Measurements from ENCODE around the gene AFDN. TPM values are rescaled to one million over a fixed set of nuclear protein-coding genes. Genes with fewer than 3 reads are reported as not detected.
A peak's percentile ranks its signal among the peaks of the same experiment; 100 is the strongest.

The AFDN gene
- total RNA-seq, 4 donors from 2014 or later, result 66.9 to 88.0 (median 75.3) TPM

DNA sequence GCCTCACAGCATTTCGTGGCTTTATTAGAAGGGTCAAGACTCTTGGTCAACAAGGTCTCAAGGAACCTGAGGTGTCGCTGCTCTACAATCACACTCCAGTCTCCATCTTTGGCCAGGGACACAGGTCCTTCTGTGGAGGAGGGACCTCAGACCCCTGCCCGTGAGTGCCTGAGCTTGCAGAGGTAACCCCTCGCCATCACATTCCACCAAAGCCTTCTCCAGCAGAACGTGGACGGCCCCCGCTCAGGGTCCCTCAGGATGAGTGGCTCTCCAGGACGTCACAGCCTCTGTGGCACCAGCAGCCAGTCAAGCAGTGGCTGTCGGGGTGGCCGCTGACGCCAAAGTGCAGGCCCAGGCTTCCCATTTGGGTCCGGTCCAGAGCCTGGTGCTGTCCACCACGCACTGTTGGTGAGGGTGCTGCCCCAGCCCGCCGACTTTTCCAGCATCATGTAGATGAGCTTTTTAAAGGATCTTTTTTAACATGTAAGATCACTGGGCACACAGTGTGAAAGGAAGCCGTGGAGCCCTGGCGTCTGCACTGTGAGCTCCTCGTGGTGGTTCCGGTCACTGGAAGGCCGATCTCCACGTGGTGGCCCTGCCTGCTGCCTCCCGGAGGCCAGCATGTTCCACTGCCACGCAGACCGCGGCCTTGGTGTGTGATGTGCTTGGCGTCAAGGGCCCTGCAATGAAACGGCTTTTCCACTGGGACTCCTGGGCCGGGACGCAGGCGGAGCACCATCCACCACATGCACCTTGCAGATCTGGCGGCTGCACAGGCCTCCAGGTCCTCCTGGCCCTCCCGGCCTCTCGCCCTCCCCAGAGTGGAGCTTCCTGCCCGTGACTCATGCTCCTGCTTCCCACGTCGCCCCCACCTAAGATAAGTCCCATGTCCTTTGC, 162.5 kb downstream of the AFDN start:
- no peaks in the 10 kb centered on the region for H3K27me3 ChIP-seq
- H3K4me1 ChIP-seq, result no peaks in the 10 kb centered on the region
- no peaks in the 10 kb centered on the region for H3K36me3 ChIP-seq
- intact Hi-C loops (cut with DNase I), result no loop called here
- H3K4me3 ChIP-seq, result no peak overlapping the region
- WGBS, result 96% methylated on average over 24 of the region's 36 CpGs
- H3K27ac ChIP-seq (replicated peaks in 1 of 4), result no peak overlapping the region
- H3K9me3 ChIP-seq, result no peaks in the 10 kb centered on the region
- peak; percentile 89 for DNase-seq (ENCODE audit: extremely low spot score)
- TF ChIP-seq CTCF (IDR thresholded peaks at IDR 0.05) (no peak), POLR2AphosphoS5 (IDR thresholded peaks at IDR 0.05) (no peak), POLR2A (IDR thresholded peaks at IDR 0.05; ENCODE audit: low read depth) (no peak), EP300 (IDR thresholded peaks at IDR 0.05) (no peak)

DNA sequence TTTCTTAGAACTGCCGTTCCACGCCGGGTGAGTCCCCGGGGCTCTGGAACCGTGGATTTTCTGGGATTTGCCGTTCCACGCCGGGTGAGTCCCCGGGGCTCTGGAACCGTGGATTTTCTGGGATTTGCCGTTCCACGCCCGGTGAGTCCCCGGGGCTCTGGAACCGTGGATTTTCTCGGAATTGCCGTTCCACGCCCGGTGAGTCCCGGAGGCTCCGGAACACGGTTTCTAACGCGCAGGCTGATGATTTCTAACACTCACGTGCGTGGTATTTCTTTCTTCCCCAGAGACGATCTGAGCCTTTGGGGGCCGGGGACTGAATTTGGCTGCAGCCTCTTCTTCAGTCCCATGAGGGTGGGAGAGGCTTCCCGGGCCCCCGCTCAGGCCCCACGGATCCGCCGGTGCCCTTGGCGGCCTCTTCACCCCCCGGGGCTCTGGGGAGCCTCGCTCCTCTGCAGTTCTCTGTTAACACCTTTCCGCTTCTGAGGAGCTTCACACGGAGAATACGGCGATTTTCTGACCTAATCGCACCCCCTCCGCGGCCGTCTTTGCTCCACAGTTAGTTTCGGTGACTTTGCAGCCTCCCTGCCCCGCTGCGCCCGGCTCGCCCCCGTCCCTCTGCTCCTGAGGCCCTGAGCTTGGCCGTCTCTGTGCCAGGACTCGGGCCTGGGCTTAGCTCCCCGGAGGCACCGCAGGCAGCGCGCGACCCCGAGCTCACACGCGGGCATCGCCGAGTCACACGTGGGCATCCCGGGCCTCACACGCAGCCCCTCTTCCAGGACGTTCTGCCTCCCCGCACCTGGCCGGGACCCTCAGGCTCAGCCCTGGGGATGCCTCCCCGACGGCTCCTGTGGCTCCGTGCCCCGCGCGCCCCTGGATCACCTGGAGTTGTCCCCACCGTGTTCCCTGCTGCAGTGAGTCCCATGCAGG, 163.6 kb downstream of the AFDN start:
- no peaks in the 10 kb centered on the region for H3K36me3 ChIP-seq
- intact Hi-C loops (cut with DNase I), result no loop called here

GRCh38 chr6:167993169-167993568, 166.5 kb downstream of the AFDN start:
- peaks cover 0 to 21% (median 4%) of the 10 kb centered on the region in 4 donors for H3K27me3 ChIP-seq
- peak; percentile 89 for DNase-seq (ENCODE audit: extremely low spot score)
- intact Hi-C loops (cut with DNase I), result no loop called here

More for the DNA sequence above, 163.6 kb downstream of the AFDN start:
- no peak for TF ChIP-seq CTCF (IDR thresholded peaks at IDR 0.05)
- no peak for TF ChIP-seq EP300 (IDR thresholded peaks at IDR 0.05)
- no peak for TF ChIP-seq POLR2A (IDR thresholded peaks at IDR 0.05; ENCODE audit: low read depth)
- TF ChIP-seq POLR2AphosphoS5 (IDR thresholded peaks at IDR 0.05), result no peak
- DNase-seq (ENCODE audit: extremely low spot score), result peak; percentile 55
- Histone ChIP-seq H3K27ac (replicated peaks in 1 of 4) (no peak overlapping the region), H3K9me3 (no peaks in the 10 kb centered on the region), H3K27me3 (no peaks in the 10 kb centered on the region), H3K4me1 (no peaks in the 10 kb centered on the region), H3K4me3 (no peak overlapping the region)
- WGBS, result 95% methylated on average over 74 of the region's 75 CpGs

DNA sequence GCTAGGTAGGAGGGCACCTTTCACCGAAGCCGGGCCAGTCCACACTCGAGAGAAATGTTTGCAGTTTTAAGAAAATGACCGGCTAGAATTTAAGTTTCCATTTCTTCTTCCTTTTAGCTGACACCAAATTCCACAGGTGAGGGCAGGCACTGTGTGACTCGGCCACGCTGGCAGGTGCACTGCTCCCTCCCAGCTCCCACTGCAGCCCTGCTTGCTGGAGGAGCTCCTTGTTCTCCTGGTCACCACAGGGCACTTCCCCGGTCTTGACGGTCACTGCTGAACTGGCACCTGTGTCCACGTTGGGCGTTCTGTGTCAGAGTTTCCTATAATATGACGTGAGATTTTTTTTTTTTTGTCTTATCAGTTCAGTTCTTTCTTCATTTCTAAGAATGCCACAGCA, 167.1 kb downstream of the AFDN start:
- no peaks in the 10 kb centered on the region for H3K4me1 ChIP-seq
- no peaks in the 10 kb centered on the region for H3K36me3 ChIP-seq
- DNase-seq (ENCODE audit: extremely low spot score), result peak; percentile 70
- H3K9me3 ChIP-seq, result no peaks in the 10 kb centered on the region
- WGBS, result 86% methylated on average over 11 of the region's 11 CpGs
- peak overlapping the region in 3 of 4 donors; percentile 15 to 46 (median 41) for H3K27ac ChIP-seq (replicated peaks in 1 of 4)
- intact Hi-C loops (cut with DNase I), result no loop called here
- H3K4me3 ChIP-seq, result no peak overlapping the region
- TF ChIP-seq POLR2A (IDR thresholded peaks at IDR 0.05; ENCODE audit: low read depth), result no peak
- peak in 1 of 2 donors; percentile 9 for TF ChIP-seq POLR2AphosphoS5 (IDR thresholded peaks at IDR 0.05)
- H3K27me3 ChIP-seq, result peaks cover 0 to 28% (median 7%) of the 10 kb centered on the region in 4 donors

More at GRCh38 chr6:167993169-167993568, 166.5 kb downstream of the AFDN start:
- no peaks in the 10 kb centered on the region for H3K9me3 ChIP-seq
- no peak overlapping the region for H3K4me3 ChIP-seq
- no peaks in the 10 kb centered on the region for H3K4me1 ChIP-seq
- TF ChIP-seq CTCF (IDR thresholded peaks at IDR 0.05) (no peak), POLR2AphosphoS5 (IDR thresholded peaks at IDR 0.05) (peak; percentile 56 to 78)
- no peak overlapping the region for H3K27ac ChIP-seq (replicated peaks in 1 of 4)
- H3K36me3 ChIP-seq, result no peaks in the 10 kb centered on the region
- 83% methylated on average over 16 of the region's 16 CpGs for WGBS

DNA sequence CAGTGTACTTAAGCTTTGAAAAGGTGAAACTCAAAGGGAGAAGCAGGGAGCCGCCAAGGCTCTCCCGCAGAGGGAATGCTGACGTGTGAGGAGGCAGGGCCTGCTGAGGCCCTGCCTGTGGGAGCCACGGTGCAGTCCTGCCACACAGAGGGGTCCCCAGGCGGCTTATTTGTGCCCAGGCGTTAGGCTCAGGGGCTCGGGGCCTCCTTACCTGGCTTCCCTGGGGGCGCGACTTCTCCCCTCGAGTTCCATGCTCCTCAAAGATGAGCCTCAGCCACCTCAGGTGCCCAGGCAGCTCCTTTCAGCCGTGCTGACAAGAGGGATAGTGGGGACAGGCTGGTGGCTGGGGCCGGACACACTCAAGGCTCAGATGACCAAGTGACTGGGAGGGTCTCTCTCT, 168.6 kb downstream of the AFDN start:
- Histone ChIP-seq H3K27ac (replicated peaks in 1 of 4) (no peak overlapping the region), H3K9me3 (no peaks in the 10 kb centered on the region), H3K36me3 (no peaks in the 10 kb centered on the region), H3K27me3 (peaks cover 0 to 42% (median 7%) of the 10 kb centered on the region in 4 donors), H3K4me3 (no peak overlapping the region), H3K4me1 (no peaks in the 10 kb centered on the region)
- intact Hi-C loops (cut with DNase I), result no loop called here
- DNase-seq (ENCODE audit: extremely low spot score), result peak; percentile 50
- TF ChIP-seq CTCF (IDR thresholded peaks at IDR 0.05) (no peak), EP300 (IDR thresholded peaks at IDR 0.05) (no peak)
- 93% methylated on average over 11 of the region's 12 CpGs for WGBS
